HG03457 (cell line): Measurements from ENCODE around the gene KDM6B.

Experiments
- ATAC-seq: cut with Tn5 transposase; IDR thresholded peaks from one replicate; pipeline ENCODE4 v1.9.1; 2021; ENCODE audit warnings: moderate number of reproducible peaks; ENCODE audit not compliant: unreplicated experiment

Gene KDM6B

GRCh38 chr17:7840875-7841274 is 6.9 kb downstream of the KDM6B start:
- no peak for ATAC-seq

- no peak for ATAC-seq
Observed at GRCh38 chr17:7841396-7841914, 7.4 kb downstream of the KDM6B start.

- ATAC-seq = no peak
Observed at GRCh38 chr17:7841915-7842379, 7.9 kb downstream of the KDM6B start.

GRCh38 chr17:7842380-7843256 is 8.6 kb downstream of the KDM6B start:
- no peak for ATAC-seq

GRCh38 chr17:7843257-7843535 is 9.2 kb downstream of the KDM6B start:
- no peak for ATAC-seq

- ATAC-seq = no peak
Observed at GRCh38 chr17:7843536-7844291, 9.7 kb downstream of the KDM6B start.

GRCh38 chr17:7844292-7845154 is 10.5 kb downstream of the KDM6B start:
- no peak for ATAC-seq

GRCh38 chr17:7845359-7846062 is 11.5 kb downstream of the KDM6B start:
- no peak for ATAC-seq

- no peak for ATAC-seq
Observed at GRCh38 chr17:7846063-7846735, 12.2 kb downstream of the KDM6B start.

- no peak for ATAC-seq
Observed at GRCh38 chr17:7846765-7847661, 13.0 kb downstream of the KDM6B start.

- no peak for ATAC-seq
Observed at GRCh38 chr17:7848131-7848579, 14.1 kb downstream of the KDM6B start.

GRCh38 chr17:7848739-7849129 is 14.7 kb downstream of the KDM6B start:
- ATAC-seq = no peak

- ATAC-seq = no peak
Observed at GRCh38 chr17:7849130-7849750, 15.2 kb downstream of the KDM6B start.

- no peak for ATAC-seq
Observed at GRCh38 chr17:7849751-7850504, 15.9 kb downstream of the KDM6B start.

- ATAC-seq = no peak
Observed at GRCh38 chr17:7850701-7851437, 16.9 kb downstream of the KDM6B start.

GRCh38 chr17:7851438-7852261 is 17.6 kb downstream of the KDM6B start:
- peak; percentile 44 for ATAC-seq
